Heart left ventricle (tissue), 16 donors: ENCODE measurements around the gene ROCK2. TPM values are rescaled to one million over a fixed set of nuclear protein-coding genes. Genes with fewer than 3 reads are reported as not detected.
"Not testable (repeated sequence)": the region's sequence is repeated elsewhere in the genome, so short reads cannot be mapped to it uniquely, and the experiment has no call there.

Source experiments
- ATAC-seq, 4 donors: fragments of 200-7000 bp; cut with Tn5 transposase; one replicate each; pipeline ENCODE4 v1.9.1; 2020 to 2022; ENCODE audit warnings: moderate library complexity in 4 of 4, mild to moderate bottlenecking in 3 of 4, moderate number of reproducible peaks in 1 of 4
- DNase-seq, 5 donors: peaks; one replicate each; pipeline ENCODE4 v3.0.0-alpha.2; 2020
- H3K27ac ChIP-seq, 12 donors: fragments of 200-600 bp; sonication (generic) in 4 of 12; one replicate each; pipeline versions ENCODE4 v1.5.0 to v1.8.0; 2016 to 2022; ENCODE audit warnings: mild to moderate bottlenecking in 2 of 12
- H3K27me3 ChIP-seq, 9 donors: fragments of 200-600 bp; sonication (generic) in 2 of 9; one replicate each; pipeline versions ENCODE4 v1.5.1 to v1.8.0; 2016 to 2022; ENCODE audit warnings: mild to moderate bottlenecking in 3 of 9
- H3K36me3 ChIP-seq, 9 donors: fragments of 200-600 bp; sonication (generic) in 2 of 9; one replicate each; pipeline versions ENCODE4 v1.5.0 to v1.8.0; 2018 to 2022; ENCODE audit warnings: mild to moderate bottlenecking in 2 of 9
- H3K4me1 ChIP-seq, 12 donors: fragments of 200-600 bp; sonication (generic) in 4 of 12; one replicate each; pipeline versions ENCODE4 v1.5.0 to v1.8.0; 2016 to 2022; ENCODE audit warnings: mild to moderate bottlenecking in 3 of 12
- H3K4me3 ChIP-seq, 12 donors: fragments of 200-600 bp; sonication (generic) in 4 of 12; one replicate each; pipeline versions ENCODE4 v1.5.0 to v1.8.0; 2017 to 2022; ENCODE audit warnings: mild to moderate bottlenecking in 9 of 12, moderate library complexity in 4 of 12
- H3K9me3 ChIP-seq, 12 donors: fragments of 200-600 bp; sonication (generic) in 4 of 12; one replicate each; pipeline versions ENCODE4 v1.5.0 to v1.8.0; 2016 to 2022; ENCODE audit warnings: mild to moderate bottlenecking in 1 of 12
- CTCF ChIP-seq, 12 donors: fragments of 200-600 bp; sonication (generic) in 4 of 12; IDR thresholded peaks; one replicate each; pipeline versions ENCODE4 v1.5.0 to v1.8.0; 2018 to 2022; ENCODE audit warnings: antibody characterized with exemption in 12 of 12, mild to moderate bottlenecking in 5 of 12
- POLR2A ChIP-seq, 2 donors: fragments of 450-650 bp; IDR thresholded peaks; one replicate each; pipeline ENCODE4 v1.6.1; 2017; ENCODE audit warnings: antibody characterized with exemption in 2 of 2, mild to moderate bottlenecking in 2 of 2, moderate library complexity in 2 of 2
- WGBS, 4 donors: extraction: QIAGEN DNeasy Blood & Tissue Kit in 2 of 4; methylation state at CpG; one replicate each; pipeline versions ENCODE4 v1.1.5 to v1.1.7; 2013 to 2018; 5-methylcytosine and 5-hydroxymethylcytosine counted together
- intact Hi-C, 10 donors: fragments of 100-400 bp; cut with DNase I; formaldehyde crosslinking; loops; one replicate each; pipeline versions ENCODE4 v1.11.1 to v1.14.2; 2022
- polyA plus RNA-seq, 2 donors: library from polyadenylated mRNA; stranded (reverse); fragments of 200-250 nt; gene quantifications; one replicate each; pipeline ENCODE4 v1.2.3, GENCODE V29; 2013
- total RNA-seq, 9 donors: library from RNA; depleted of rRNA in 2 of 9; stranded (reverse); fragments of >200 nt in 2 of 9; fragmentation: NEBNext Ultra II Directional in 3 of 9; extraction: Animal tissue kit (Norgen Biotek cat#: 25700) in 3 of 9; gene quantifications; one replicate each; pipeline versions ENCODE4 v1.1.0 to v1.2.4, GENCODE V29; 2016 to 2023
- donor health status: ischemic (EF 13 %, LVEDD 7.1; RV severe dilation, severe dysfunction).
- donor health status: healthy with polysubstance abuse.
- donor health status: DM: no; HTN: yes; CAD: no.
- donor health status: DM: no; HTN: no; CAD: no.
- donor health status: ischemic (EF 25% LVEDD 6.9; RV normal size, moderate dysfunction).
- donor health status: ischemic (EF 25% LVEDD 5.7; RV mildly dilated, moderate dysfunction).
- donor health status: healthy.
- donor health status: DM: yes; HTN: yes; CAD: no.
- donor health status: ischemic (EF 35%, LVEDD 5.7; RV mildly dilated, moderate dysfunction).
- donor health status: nonischemic (EF 11% LVEDD 7.7; RV severe dilation, severe dysfunction).
- donor health status: DM: yes; HTN: yes; CAD: no.
- donor health status: PGD.
- donor health status: ischemic (EF 29% LVEDD 5.4; RV normal size, mild dysfunction).
- donor health status: nonischemic (EF 23%, LVEDD 6.1; RV moderate dilation, normal function).

The ROCK2 gene
- total and polyA plus RNA-seq, 11 donors = 6.1 to 44.3 (median 38.0) TPM

- Histone ChIP-seq H3K9me3 (no peaks in the 10 kb centered on the region), H3K4me1 (peaks cover 0 to 16% (median 5%) of the 10 kb centered on the region in 12 donors), H3K27ac (no peak overlapping the region), H3K27me3 (no peaks in the 10 kb centered on the region), H3K4me3 (no peak overlapping the region), H3K36me3 (peaks cover 0 to 19% (median 4%) of the 10 kb centered on the region in 9 donors)
- intact Hi-C loops = no loop called here
- 92 to 97% (median 93%) methylated on average over 2 of the region's 2 CpGs for WGBS, 4 donors
- DNase-seq (no peak), ATAC-seq (peak in 2 of 4 donors; percentile 15 to 37)
- TF ChIP-seq POLR2A (IDR thresholded peaks at IDR 0.05) = no peak
- TF ChIP-seq CTCF (IDR thresholded peaks at IDR 0.05) = no peak
These were observed 90.3 kb downstream of the ROCK2 start for GRCh38 chr2:11254100-11254536.

- H3K4me1 ChIP-seq = peaks cover 0 to 12% (median 5%) of the 10 kb centered on the region in 12 donors
- WGBS, 4 donors = 97 to 98% (median 98%) methylated on average over 4 of the region's 4 CpGs
These were observed 92.0 kb downstream of the ROCK2 start for GRCh38 chr2:11252458-11252857.

GRCh38 chr2:11250400-11251196, 93.8 kb downstream of the ROCK2 start:
- DNase-seq = no peak
- intact Hi-C loops = no loop called here
- Histone ChIP-seq H3K9me3 (no peaks in the 10 kb centered on the region), H3K36me3 (peaks cover 0 to 29% (median 17%) of the 10 kb centered on the region in 9 donors), H3K4me1 (peaks cover 0 to 12% (median 5%) of the 10 kb centered on the region in 12 donors), H3K27me3 (no peaks in the 10 kb centered on the region), H3K4me3 (no peak overlapping the region), H3K27ac (no peak overlapping the region)
- 68 to 85% (median 75%) methylated on average over 4 of the region's 4 CpGs for WGBS, 4 donors
- ATAC-seq = no peak
- TF ChIP-seq POLR2A (IDR thresholded peaks at IDR 0.05) (no peak), CTCF (IDR thresholded peaks at IDR 0.05) (no peak)

More at GRCh38 chr2:11252458-11252857, 92.0 kb downstream of the ROCK2 start:
- ATAC-seq, H3K27ac ChIP-seq, H3K9me3 ChIP-seq, DNase-seq, intact Hi-C loops, H3K27me3 ChIP-seq, H3K4me3 ChIP-seq: not testable (repeated sequence)
- H3K36me3 ChIP-seq = peaks cover 0 to 35% (median 15%) of the 10 kb centered on the region in 9 donors

GRCh38 chr2:11245322-11245721, 99.1 kb downstream of the ROCK2 start:
- no peak for ATAC-seq
- Histone ChIP-seq H3K9me3 (no peaks in the 10 kb centered on the region), H3K36me3 (peaks cover 0 to 35% (median 17%) of the 10 kb centered on the region in 9 donors), H3K27me3 (no peaks in the 10 kb centered on the region), H3K4me3 (no peak overlapping the region), H3K27ac (no peak overlapping the region), H3K4me1 (peaks cover 0 to 5% (median 0%) of the 10 kb centered on the region in 12 donors)
- no peak for TF ChIP-seq CTCF (IDR thresholded peaks at IDR 0.05)
- TF ChIP-seq POLR2A (IDR thresholded peaks at IDR 0.05) = no peak
- WGBS, 4 donors = 95 to 97% (median 96%) methylated on average over 1 of the region's 1 CpG
- DNase-seq = no peak
- intact Hi-C loops = loop anchor here in 1 of 10 donors (5.0 to 10.0 kb wide), 2 partner anchors 49 to 97 kb away; partner anchors contain the start of gene ROCK2
